ENCODE data around the gene CBX8. TPM values are rescaled to one million over a fixed set of nuclear protein-coding genes. Genes with fewer than 3 reads are reported as not detected.
A peak's percentile ranks its signal among the peaks of the same experiment; 100 is the strongest.

Gene CBX8
- total RNA-seq: 8.2 TPM
- long read RNA-seq, transcript CBX8-201 (5 exons, 3,791 nt): major isoform, 8 of 9 reads
- long read RNA-seq, partial matches to known transcripts: 0 of 9 reads
- long read RNA-seq, other reads (novel, unspliced or antisense): 1 of 9 reads

DNA sequence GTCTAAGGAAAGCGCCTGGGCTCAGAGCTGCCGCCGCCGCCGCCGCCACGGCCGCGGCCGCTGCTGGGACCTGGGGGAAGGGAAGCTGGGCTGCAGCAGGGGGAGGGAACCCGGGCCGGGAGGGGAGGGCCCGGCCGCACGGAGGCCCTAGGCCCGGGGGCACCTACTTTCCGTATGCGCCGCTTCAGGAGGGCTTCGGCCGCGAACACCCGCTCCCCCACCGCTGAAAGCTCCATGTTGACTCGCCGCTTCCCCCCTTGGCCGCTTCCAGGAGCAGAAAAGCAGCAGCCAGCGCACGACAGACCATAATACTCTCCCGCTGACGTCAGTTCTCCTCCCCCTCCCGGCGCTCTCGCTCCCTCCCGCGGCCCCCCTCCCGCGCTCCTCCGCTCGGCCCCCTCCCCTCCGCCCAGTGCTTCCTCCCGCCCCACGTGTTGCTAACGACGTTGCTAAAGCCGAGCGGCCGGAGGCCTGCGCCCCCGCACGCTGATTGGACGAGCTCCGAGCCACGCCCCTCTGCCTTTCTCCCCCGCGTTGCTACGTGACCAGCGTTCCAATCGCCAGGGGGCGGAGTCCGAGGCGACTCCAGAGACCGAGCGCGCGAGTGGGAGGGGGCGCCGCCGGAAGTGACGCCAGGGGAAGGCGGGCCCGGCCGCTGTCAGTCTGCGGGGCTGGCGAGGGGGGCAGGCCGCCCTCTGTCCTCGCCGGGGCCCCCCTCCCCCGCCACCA lies at the start of gene CBX8:
TSS of gene CBX8 (minus strand) at position 315 of the 729 bp plus-strand sequence. CDS start at position 236, 79 bp downstream.
- intact Hi-C loops (cut with micrococcal nuclease): no loop called here
- DNase-seq (peak; percentile 100), ATAC-seq (peak; percentile 94)

DNA sequence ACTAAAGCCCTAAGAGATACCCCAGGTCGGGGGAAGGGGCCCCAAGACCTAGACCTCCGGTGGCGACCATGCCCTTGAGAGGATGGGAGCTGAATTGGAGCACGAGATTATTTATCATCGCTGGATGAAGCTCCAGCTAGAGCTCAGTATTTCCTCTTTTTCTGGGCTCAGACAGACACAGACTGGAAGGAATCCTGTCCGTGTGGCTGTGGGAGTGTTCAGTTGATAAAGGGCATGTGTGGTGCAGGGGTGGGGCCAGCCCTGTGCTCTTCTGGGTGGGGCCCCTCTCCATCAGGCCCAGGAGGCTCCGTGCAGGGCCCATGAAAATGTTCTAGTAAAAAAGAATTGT lies 48.7 kb upstream of the CBX8 start:
- ATAC-seq: peak; percentile 21
- no peak for DNase-seq
- intact Hi-C loops (cut with micrococcal nuclease): no loop called here

DNA sequence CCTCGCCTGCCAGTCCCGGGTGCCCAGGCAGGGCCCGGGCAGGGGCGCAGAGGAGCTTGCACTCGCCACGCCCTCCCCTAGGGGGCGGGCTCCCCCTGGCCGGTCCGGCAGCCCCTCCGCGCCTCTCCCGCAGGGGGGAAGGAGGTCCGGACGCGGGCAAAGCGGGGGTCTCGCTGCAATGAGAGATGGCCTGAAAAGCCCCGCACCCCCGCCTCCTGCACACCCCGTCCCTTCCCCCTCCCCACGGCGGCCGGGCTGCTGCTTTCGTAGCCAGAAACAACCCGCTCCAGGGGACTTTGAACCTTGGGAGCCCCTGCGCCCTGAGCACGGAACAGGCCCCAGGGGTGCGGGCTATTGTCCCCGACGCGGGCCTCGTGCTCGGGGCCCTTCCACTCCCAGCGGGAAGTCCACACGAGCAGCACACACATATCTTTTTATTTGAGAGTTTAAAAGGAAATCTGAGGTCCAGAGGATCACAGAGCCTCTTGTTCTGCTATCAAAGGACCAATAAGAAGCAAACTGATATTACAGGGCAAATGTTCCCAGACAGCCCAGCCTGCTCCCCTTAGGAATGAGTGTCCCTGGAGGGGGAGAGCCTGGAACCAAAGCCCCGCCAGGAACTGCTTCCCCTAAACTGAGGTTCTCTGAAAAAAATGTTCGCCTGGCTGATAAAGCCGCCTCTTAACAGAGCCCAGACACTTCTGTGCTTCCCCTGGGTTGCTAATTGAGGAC lies 48.2 kb upstream of the CBX8 start:
- intact Hi-C loops (cut with micrococcal nuclease): no loop called here
- DNase-seq (peak; percentile 80), ATAC-seq (peak; percentile 77)

- ATAC-seq (peak; percentile 75), DNase-seq (peak; percentile 88)
- intact Hi-C loops (cut with micrococcal nuclease): no loop called here
These were observed 47.2 kb upstream of the CBX8 start for GRCh38 chr17:79843816-79844800.

GRCh38 chr17:79843474-79843815 lies 46.6 kb upstream of the CBX8 start:
- intact Hi-C loops (cut with micrococcal nuclease): no loop called here
- ATAC-seq: no peak
- no peak for DNase-seq

GRCh38 chr17:79842656-79843473 lies 46.0 kb upstream of the CBX8 start:
- ATAC-seq: no peak
- intact Hi-C loops (cut with micrococcal nuclease): no loop called here
- no peak for DNase-seq

DNA sequence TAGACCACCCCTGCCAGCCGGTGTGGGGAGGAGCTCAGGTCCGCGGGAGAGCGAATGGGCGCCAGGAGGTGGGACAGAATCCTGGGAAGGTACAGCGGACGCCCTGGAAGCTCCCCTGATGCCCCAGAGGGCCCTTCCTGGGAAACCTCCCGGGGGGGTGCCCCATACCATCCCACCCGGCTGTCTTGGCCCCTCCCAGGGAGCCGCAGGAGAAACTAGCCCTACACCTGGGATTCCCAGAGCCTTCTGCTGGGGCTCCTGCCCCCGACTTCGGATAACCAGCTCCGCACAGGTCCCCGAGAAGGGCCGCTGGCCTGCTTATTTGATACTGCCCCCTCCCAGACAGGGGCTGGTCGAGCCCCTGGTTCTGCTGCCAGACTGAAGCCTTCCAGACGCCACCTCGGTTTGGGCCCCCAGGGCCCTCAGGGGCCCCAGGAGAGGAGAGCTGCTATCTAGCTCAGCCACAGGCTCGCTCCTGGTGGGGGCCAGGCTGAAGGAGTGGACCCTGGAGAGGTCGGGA lies 45.3 kb upstream of the CBX8 start:
- no peak for ATAC-seq
- intact Hi-C loops (cut with micrococcal nuclease): no loop called here
- no peak for DNase-seq

GRCh38 chr17:79841369-79842135 lies 44.7 kb upstream of the CBX8 start:
- DNase-seq: no peak
- ATAC-seq: no peak
- intact Hi-C loops (cut with micrococcal nuclease): no loop called here

DNA sequence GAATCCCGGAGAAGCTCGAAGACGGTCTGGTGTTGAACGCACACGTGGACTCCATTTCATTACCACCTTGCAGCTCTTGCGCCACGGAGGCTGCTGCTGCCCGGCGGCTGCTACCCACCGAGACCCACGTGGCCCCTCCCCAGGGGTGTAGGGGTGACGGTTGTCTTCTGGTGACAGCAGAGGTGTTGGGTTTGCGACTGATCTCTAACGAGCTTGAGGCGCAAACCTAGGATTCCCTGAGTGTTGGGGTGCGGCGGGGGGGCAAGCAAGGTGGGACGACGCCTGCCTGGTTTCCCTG lies 44.1 kb upstream of the CBX8 start:
- DNase-seq: no peak
- intact Hi-C loops (cut with micrococcal nuclease): no loop called here
- ATAC-seq: no peak

- peak; percentile 2 for ATAC-seq
- DNase-seq: peak; percentile 85
- intact Hi-C loops (cut with micrococcal nuclease): no loop called here
These were observed 43.6 kb upstream of the CBX8 start for GRCh38 chr17:79840269-79840988.

DNA sequence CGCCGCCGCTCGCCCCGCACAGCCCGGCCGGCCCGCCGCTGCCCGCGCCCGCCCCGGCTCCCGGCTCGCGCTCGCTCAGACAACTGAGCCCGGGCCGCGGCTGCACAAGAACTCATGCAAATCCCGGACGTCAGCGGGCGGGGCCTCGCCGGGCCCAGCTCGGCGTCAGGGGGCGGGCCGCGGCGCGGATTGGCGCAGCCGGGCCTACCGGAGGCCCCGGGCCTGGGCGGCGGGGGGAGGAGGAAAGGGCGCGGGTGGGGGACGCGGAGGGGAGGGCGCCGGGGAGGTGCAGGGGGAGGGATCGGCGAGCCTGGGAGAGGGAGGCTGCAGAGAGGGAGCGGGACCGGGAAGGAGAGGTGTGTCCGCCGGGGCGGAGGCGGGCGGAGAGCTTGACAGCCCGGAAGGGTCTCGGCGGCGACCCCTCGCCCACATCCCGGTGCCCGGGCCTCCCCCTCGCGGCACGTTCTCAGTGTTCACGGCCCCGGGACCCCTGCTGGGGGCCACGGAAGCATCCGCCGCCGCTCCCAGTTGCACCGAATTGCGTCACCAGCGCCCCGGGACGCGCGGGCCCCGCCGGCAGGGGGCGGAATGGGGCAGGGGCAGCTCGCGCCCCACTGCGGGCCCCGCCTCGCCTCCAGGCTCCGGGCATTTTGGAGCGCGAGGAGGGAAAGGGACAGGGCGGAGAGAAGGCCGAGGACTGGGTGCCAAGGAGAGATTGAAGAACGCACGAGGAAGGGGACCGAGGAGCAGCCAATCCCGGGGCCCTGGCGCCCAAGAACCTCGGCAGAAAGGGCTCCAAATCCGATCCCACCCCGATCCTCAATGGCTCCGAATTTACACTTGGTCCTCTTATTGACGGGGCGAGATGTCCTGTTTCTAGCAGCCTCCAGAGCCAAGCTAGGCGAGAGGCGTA lies 42.7 kb upstream of the CBX8 start, which contains the start of gene CBX4:
TSS of gene CBX4 (minus strand) at position 85 of the 913 bp plus-strand sequence. CDS start 189 bp downstream, outside the sequence.
- intact Hi-C loops (cut with micrococcal nuclease): no loop called here
- ATAC-seq: peak; percentile 82
- DNase-seq: peak; percentile 98

GRCh38 chr17:79838522-79839274 lies 41.8 kb upstream of the CBX8 start:
- DNase-seq (peak; percentile 65), ATAC-seq (peak; percentile 5)
- intact Hi-C loops (cut with micrococcal nuclease): no loop called here

DNA sequence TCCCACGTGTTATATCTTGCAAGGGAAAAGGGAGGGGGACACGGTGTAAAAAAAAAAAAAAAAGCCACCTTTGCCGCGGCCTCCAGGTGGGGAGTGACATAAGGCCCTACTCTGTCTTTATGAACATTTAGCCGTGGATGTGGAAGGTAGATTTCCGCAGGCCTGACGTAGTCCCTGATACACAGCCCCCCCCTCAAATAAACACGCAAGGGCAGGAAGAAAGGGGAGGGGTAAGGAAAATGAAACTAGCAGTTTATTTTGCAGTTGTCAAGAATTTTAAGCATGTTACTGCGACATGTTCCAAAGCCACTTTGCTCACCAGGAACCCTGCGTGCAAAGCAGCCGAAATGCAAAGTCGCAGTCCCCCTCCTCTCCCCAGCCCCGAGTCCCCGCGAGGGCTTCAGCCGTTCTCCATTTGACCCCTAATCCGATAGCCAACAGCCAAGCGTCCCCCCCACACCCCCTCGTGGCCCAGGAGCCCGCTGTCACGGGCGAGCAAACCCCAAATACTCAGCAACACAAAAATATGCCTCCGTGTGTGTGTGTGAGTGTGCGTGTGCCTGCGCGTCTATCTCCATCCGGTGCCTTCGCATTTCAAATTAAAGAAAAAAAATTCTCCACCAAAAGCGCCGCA lies 41.1 kb upstream of the CBX8 start:
- intact Hi-C loops (cut with micrococcal nuclease): no loop called here
- ATAC-seq: no peak
- no peak for DNase-seq

DNA sequence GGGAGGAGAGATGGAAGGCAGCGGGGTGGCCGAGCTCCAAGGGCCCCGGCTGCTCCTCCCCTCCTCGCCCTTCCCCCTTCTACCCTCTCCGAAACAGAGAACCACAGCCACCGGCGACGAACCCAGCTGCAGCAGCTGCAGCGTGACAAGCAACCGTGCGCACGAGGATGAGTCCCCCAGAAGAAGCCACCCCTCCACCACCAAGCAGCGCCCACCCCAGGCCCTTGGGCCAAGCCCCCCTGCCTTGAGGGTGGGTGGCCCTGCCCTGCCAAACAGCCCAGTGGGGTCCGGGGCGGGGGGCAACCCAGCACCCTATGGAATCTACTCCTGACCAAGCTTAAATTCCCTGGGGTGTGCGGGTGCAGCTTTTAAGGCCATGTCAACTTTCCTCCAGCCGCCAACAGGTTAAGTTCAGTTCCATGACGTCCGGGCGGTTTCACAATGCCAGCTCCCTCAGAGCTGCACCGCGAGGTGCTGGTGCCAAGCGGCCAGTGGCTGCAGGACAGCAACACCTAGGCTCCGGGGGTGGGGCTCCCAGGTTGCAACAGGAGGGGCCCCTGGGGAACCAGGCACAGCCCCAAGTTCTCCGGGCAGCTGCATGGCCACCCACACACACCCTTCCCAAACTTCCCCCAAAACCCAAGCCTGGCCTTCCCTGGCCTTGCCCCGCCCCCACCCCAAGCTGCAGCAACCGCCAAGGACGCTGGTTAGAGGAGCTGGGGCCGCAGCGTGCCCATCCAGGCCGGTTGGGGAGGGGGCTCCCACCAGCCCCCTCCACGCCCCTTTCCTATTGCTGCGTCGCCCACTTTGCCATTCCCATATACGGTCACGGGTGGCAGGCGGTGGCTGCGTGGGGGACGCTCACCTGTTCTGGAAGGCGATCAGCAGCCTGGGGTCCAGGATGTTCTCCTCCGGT lies 40.4 kb upstream of the CBX8 start:
- peak; percentile 51 for ATAC-seq
- peak; percentile 87 for DNase-seq
- intact Hi-C loops (cut with micrococcal nuclease): no loop called here

Measured in left ventricle myocardium superior (tissue), 1 donor.